GM23248 (cell line): Measurements from ENCODE around the gene PCCA. TPM values are rescaled to one million over a fixed set of nuclear protein-coding genes. Genes with fewer than 3 reads are reported as not detected.

Experiments used
- DNase-seq: peaks from one replicate; pipeline ENCODE4 v3.0.0-alpha.2; 2015
- H2AFZ ChIP-seq: fragments of 200-600 bp; sonication (generic); 2 replicates; pipeline ENCODE4 v1.6.1; 2016; ENCODE audit warnings: antibody characterized with exemption
- H3F3A ChIP-seq: fragments of 200-600 bp; sonication (generic); 2 replicates; pipeline ENCODE4 v1.6.1; 2016; ENCODE audit warnings: mild to moderate bottlenecking, antibody characterized with exemption, mixed run types; ENCODE audit not compliant: insufficient read depth
- H3K27ac ChIP-seq: fragments of 200-600 bp; sonication (generic); 2 replicates; pipeline ENCODE4 v1.5.1; 2016; ENCODE audit warnings: mild to moderate bottlenecking
- H3K27me3 ChIP-seq: fragments of 200-600 bp; sonication (generic); replicated peaks from 2 replicates; pipeline ENCODE4 v1.6.1; 2016; ENCODE audit warnings: mild to moderate bottlenecking; ENCODE audit not compliant: insufficient read depth
- H3K36me3 ChIP-seq: fragments of 200-600 bp; sonication (generic); 2 replicates; pipeline ENCODE4 v1.6.1; 2016; ENCODE audit warnings: low read depth, mild to moderate bottlenecking
- H3K4me1 ChIP-seq: fragments of 200-600 bp; sonication (generic); 2 replicates; pipeline ENCODE4 v1.6.1; 2016; ENCODE audit warnings: mild to moderate bottlenecking; ENCODE audit not compliant: insufficient read depth
- H3K4me2 ChIP-seq: fragments of 200-600 bp; sonication (generic); one replicate; pipeline ENCODE4 v1.6.1; 2016; ENCODE audit warnings: mild to moderate bottlenecking; ENCODE audit not compliant: unreplicated experiment
- H3K4me3 ChIP-seq: fragments of 200-600 bp; sonication (generic); 2 replicates; pipeline ENCODE4 v1.5.1; 2016; ENCODE audit warnings: mild to moderate bottlenecking
- H3K79me2 ChIP-seq: fragments of 200-600 bp; sonication (generic); 2 replicates; pipeline ENCODE4 v1.6.1; 2016; ENCODE audit warnings: mild to moderate bottlenecking; ENCODE audit not compliant: insufficient read depth
- H3K9ac ChIP-seq: fragments of 200-600 bp; sonication (generic); 2 replicates; pipeline ENCODE4 v1.6.1; 2016; ENCODE audit warnings: mild to moderate bottlenecking
- H3K9me2 ChIP-seq: fragments of 200-600 bp; sonication (generic); 2 replicates; pipeline ENCODE4 v1.6.1; 2016; ENCODE audit warnings: mixed run types, mild to moderate bottlenecking, moderate library complexity; ENCODE audit not compliant: insufficient read depth
- H3K9me3 ChIP-seq: fragments of 200-600 bp; sonication (generic); one replicate; pipeline ENCODE4 v1.6.1; 2017; ENCODE audit warnings: low read depth
- H4K20me1 ChIP-seq: fragments of 200-600 bp; sonication (generic); 2 replicates; pipeline ENCODE4 v1.6.0; 2016; ENCODE audit not compliant: insufficient read depth
- EZH2 ChIP-seq: fragments of 200-600 bp; sonication (generic); IDR thresholded peaks from 2 replicates; pipeline ENCODE4 v1.6.1; 2018; ENCODE audit warnings: antibody characterized with exemption, mild to moderate bottlenecking; ENCODE audit not compliant: insufficient read depth, poor library complexity, severe bottlenecking
- EZH2phosphoT487 ChIP-seq: fragments of 200-600 bp; sonication (generic); IDR thresholded peaks from 2 replicates; pipeline ENCODE4 v1.6.1; 2018; ENCODE audit warnings: antibody characterized with exemption, moderate library complexity, mild to moderate bottlenecking, low read depth; ENCODE audit not compliant: insufficient read depth
- WGBS, 2 experiments: methylation state at CpG; one replicate each; pipeline ENCODE4 v1.1.6; 2015 to 2017; ENCODE audit warnings: low lambda C conversion rate in 2 of 2, low coverage in 1 of 2; ENCODE audit errors: missing lambda C conversion rate in 2 of 2; 5-methylcytosine and 5-hydroxymethylcytosine counted together
- in situ Hi-C: fragments of 300-500 bp; cut with MboI; formaldehyde crosslinking; loops from 2 replicates; pipeline ENCODE4 v1.15.0; 2020
- polyA plus RNA-seq: library from polyadenylated mRNA; unstranded; fragments of >200 nt; fragmentation: Nextera tagmentation; extraction: Ambion mirVana; gene quantifications from 2 replicates; pipeline ENCODE4 v1.2.1, GENCODE V29; 2016
- total RNA-seq: library from RNA; depleted of rRNA; stranded (reverse); fragments of >200 nt; shearing (Covaris generic); gene quantifications from 2 replicates; pipeline ENCODE4 v1.2.3, GENCODE V29; 2014

Gene PCCA
- total and polyA plus RNA-seq, 2 experiments from 2014 or later, result 9.1 to 9.6 TPM

DNA sequence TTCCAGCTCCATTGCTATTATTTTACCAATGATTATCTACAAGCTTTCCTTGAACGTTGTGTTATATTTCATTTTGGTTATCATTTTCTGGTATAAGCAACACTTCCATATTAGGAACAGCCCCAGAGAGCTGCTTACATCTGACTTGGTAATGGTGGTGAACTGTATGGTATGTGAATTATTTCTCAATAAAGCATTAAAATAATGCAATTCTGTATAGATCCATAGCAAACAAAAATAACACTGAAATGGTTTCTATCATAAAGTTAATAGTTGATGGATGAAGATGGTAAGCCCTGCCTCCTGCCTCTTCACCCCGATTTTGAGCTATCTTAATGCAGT is 472.2 kb downstream of the PCCA start:
- H3K36me3 ChIP-seq, result no peaks in the 10 kb centered on the region
- no peaks in the 10 kb centered on the region for H3K4me1 ChIP-seq
- no peaks in the 10 kb centered on the region for H3K9me2 ChIP-seq
- in situ Hi-C loops, result no loop called here
- H2AFZ ChIP-seq, result no peak overlapping the region
- no peak for TF ChIP-seq EZH2
- TF ChIP-seq EZH2phosphoT487, result no peak
- no peaks in the 10 kb centered on the region for H3K79me2 ChIP-seq
- H3F3A ChIP-seq, result no peaks in the 10 kb centered on the region
- H3K9ac ChIP-seq, result no peak overlapping the region
- DNase-seq, result no peak
- H3K4me3 ChIP-seq, result no peak overlapping the region
- no peak overlapping the region for H3K4me2 ChIP-seq
- no peaks in the 10 kb centered on the region; the same call in 1 of the 2 replicates for H3K27me3 ChIP-seq
- H3K9me3 ChIP-seq, result no peaks in the 10 kb centered on the region
- no peak overlapping the region for H3K27ac ChIP-seq
- 46 to 54% methylated on average over 2 of the region's 2 CpGs for WGBS, 2 experiments
- H4K20me1 ChIP-seq, result no peaks in the 10 kb centered on the region

DNA sequence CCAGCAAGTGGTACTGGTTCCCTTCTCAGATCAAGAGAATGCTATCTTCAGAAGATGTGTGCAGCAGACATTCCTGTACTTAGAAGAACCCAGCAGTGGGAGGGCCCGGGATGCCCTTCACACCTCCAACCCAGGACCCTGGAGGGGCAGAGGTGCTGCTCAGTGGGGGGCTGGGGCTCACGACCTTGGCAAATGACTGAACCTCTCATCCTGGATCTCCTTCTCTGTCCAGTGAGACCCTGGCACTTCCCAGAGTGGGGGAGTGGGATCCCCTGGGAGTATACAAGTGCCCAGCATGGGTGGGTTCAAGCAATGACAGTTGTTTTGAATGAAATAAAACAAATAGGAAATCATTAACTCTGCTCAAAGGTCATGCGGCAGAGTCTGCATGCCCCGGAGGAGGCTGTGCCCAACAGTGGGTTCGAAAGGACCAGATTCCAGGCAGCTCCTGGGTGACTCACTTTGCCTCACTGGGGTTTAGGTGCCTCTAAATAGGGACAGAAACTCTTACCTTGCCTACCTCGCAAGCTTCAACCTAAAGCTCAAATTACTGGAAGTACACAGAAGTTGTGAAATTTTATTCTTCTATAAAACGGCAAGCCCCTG is 472.8 kb downstream of the PCCA start:
- no peak for DNase-seq
- TF ChIP-seq EZH2phosphoT487, result no peak
- no peak for TF ChIP-seq EZH2
- H3K4me2 ChIP-seq, result no peak overlapping the region
- no peak overlapping the region for H3K27ac ChIP-seq
- H3K79me2 ChIP-seq, result no peaks in the 10 kb centered on the region
- WGBS, 2 experiments, result 64 to 66% methylated on average over 7 of the region's 7 CpGs
- no peak overlapping the region for H2AFZ ChIP-seq
- H3F3A ChIP-seq, result no peaks in the 10 kb centered on the region
- no peaks in the 10 kb centered on the region; the same call in 1 of the 2 replicates for H3K27me3 ChIP-seq
- no peaks in the 10 kb centered on the region for H3K9me3 ChIP-seq
- no peak overlapping the region for H3K9ac ChIP-seq
- H3K4me1 ChIP-seq, result no peaks in the 10 kb centered on the region
- no peaks in the 10 kb centered on the region for H3K9me2 ChIP-seq
- no peaks in the 10 kb centered on the region for H4K20me1 ChIP-seq
- no peak overlapping the region for H3K4me3 ChIP-seq
- H3K36me3 ChIP-seq, result no peaks in the 10 kb centered on the region
- in situ Hi-C loops, result no loop called here

- Histone ChIP-seq H3K27me3 (no peaks in the 10 kb centered on the region; the same call in 1 of the 2 replicates), H3K36me3 (no peaks in the 10 kb centered on the region), H3K27ac (no peak overlapping the region), H3K9ac (no peak overlapping the region), H4K20me1 (no peaks in the 10 kb centered on the region), H3K79me2 (no peaks in the 10 kb centered on the region), H3K4me2 (no peak overlapping the region), H3K9me2 (no peaks in the 10 kb centered on the region), H3K4me1 (no peaks in the 10 kb centered on the region), H3K9me3 (no peaks in the 10 kb centered on the region), H3F3A (no peaks in the 10 kb centered on the region), H3K4me3 (no peak overlapping the region), H2AFZ (no peak overlapping the region)
- in situ Hi-C loops, result no loop called here
- WGBS, 2 experiments, result 87 to 92% methylated on average over 7 of the region's 7 CpGs
- no peak for TF ChIP-seq EZH2
- no peak for TF ChIP-seq EZH2phosphoT487
- DNase-seq, result no peak
Observed at GRCh38 chr13:100563779-100564178, 474.9 kb downstream of the PCCA start.

GRCh38 chr13:100564444-100565223 is 475.7 kb downstream of the PCCA start:
- in situ Hi-C loops, result no loop called here
- TF ChIP-seq EZH2phosphoT487, result no peak
- TF ChIP-seq EZH2, result no peak
- Histone ChIP-seq H3K9ac (no peak overlapping the region), H4K20me1 (no peaks in the 10 kb centered on the region), H3K79me2 (no peaks in the 10 kb centered on the region), H3K9me3 (no peaks in the 10 kb centered on the region), H2AFZ (no peak overlapping the region), H3K4me2 (no peak overlapping the region), H3F3A (no peaks in the 10 kb centered on the region), H3K9me2 (no peaks in the 10 kb centered on the region), H3K4me1 (no peaks in the 10 kb centered on the region), H3K4me3 (no peak overlapping the region), H3K27ac (no peak overlapping the region), H3K27me3 (no peaks in the 10 kb centered on the region; the same call in 1 of the 2 replicates), H3K36me3 (no peaks in the 10 kb centered on the region)
- DNase-seq, result no peak
- 84 to 86% methylated on average over 11 to 13 of the region's 13 CpGs for WGBS, 2 experiments
